CD4-positive, CD25-positive, alpha-beta regulatory T cell (primary cell): ENCODE measurements around the gene ATP8B1. TPM values are rescaled to one million over a fixed set of nuclear protein-coding genes. Genes with fewer than 3 reads are reported as not detected.
A peak's percentile ranks its signal among the peaks of the same experiment; 100 is the strongest.

Source experiments
- ATAC-seq, 2 donors: fragments of 150-1000 bp; cut with Tn5 transposase; one replicate each; pipeline ENCODE4 v1.10.0; 2021; ENCODE audit warnings: low read depth in 2 of 2, moderate number of reproducible peaks in 2 of 2, moderate library complexity in 1 of 2
- DNase-seq, 3 donors: peaks; one replicate each; pipeline versions ENCODE4 v3.0.0 to v3.0.0-alpha.2; 2012 to 2022; ENCODE audit warnings: mixed read lengths in 1 of 3
- H3K27ac ChIP-seq: one replicate; pipeline ENCODE4 v1.7.0; 2013; ENCODE audit warnings: mild to moderate bottlenecking, low read length; ENCODE audit not compliant: insufficient read depth, poor library complexity, severe bottlenecking
- H3K27me3 ChIP-seq: one replicate; pipeline ENCODE4 v1.7.0; 2013; ENCODE audit warnings: low read length; ENCODE audit not compliant: control insufficient read depth, insufficient read depth
- H3K36me3 ChIP-seq: one replicate; pipeline ENCODE4 v1.7.0; 2013; ENCODE audit warnings: mild to moderate bottlenecking, low read length, moderate library complexity; ENCODE audit not compliant: control insufficient read depth, insufficient read depth
- H3K4me1 ChIP-seq: 2 replicates; pipeline ENCODE4 v1.7.0; 2013; ENCODE audit warnings: mild to moderate bottlenecking, low read length; ENCODE audit not compliant: insufficient read depth, control insufficient read depth, poor library complexity, severe bottlenecking
- H3K4me3 ChIP-seq: one replicate; pipeline ENCODE4 v1.7.0; 2013; ENCODE audit warnings: low read depth, mild to moderate bottlenecking, low read length, moderate library complexity
- H3K9me3 ChIP-seq, 2 experiments: 1 replicate in 1 of 2; 2 replicates in 1 of 2; pipeline ENCODE4 v1.7.0; 2013; ENCODE audit warnings: low read length in 2 of 2, mild to moderate bottlenecking in 1 of 2, moderate library complexity in 1 of 2; ENCODE audit not compliant: control insufficient read depth in 2 of 2
- H3K27ac Mint-ChIP-seq, 3 donors: one replicate each; pipeline ENCODE4 v1.8.0; 2020 to 2022; ENCODE audit warnings: mild to moderate bottlenecking in 3 of 3, mixed read lengths in 3 of 3, moderate library complexity in 2 of 3
- H3K27me3 Mint-ChIP-seq: one replicate; pipeline ENCODE4 v1.8.0; 2022; ENCODE audit warnings: mild to moderate bottlenecking, mixed read lengths
- H3K36me3 Mint-ChIP-seq: one replicate; pipeline ENCODE4 v1.8.0; 2020; ENCODE audit warnings: mixed read lengths
- H3K4me1 Mint-ChIP-seq, 4 donors: one replicate each; pipeline ENCODE4 v1.8.0; 2020 to 2022; ENCODE audit warnings: mixed read lengths in 4 of 4, mild to moderate bottlenecking in 1 of 4
- H3K4me3 Mint-ChIP-seq, 4 donors: one replicate each; pipeline ENCODE4 v1.8.0; 2020 to 2022; ENCODE audit warnings: mild to moderate bottlenecking in 4 of 4, mixed read lengths in 4 of 4, moderate library complexity in 3 of 4
- H3K9me3 Mint-ChIP-seq, 7 donors: one replicate each; pipeline ENCODE4 v1.8.0; 2020 to 2022; ENCODE audit warnings: mixed read lengths in 7 of 7, mild to moderate bottlenecking in 3 of 7, moderate library complexity in 2 of 7
- polyA plus RNA-seq, 4 donors: library from polyadenylated mRNA; unstranded; fragments of 300-500 nt; fragmentation: Illumina TruSeq; gene quantifications; one replicate each; pipeline ENCODE4 v1.2.3, GENCODE V29; 2021
- total RNA-seq: library from RNA; stranded (reverse); gene quantifications from one replicate; pipeline ENCODE4 v1.2.3, GENCODE V29; 2022

Gene ATP8B1
- total and polyA plus RNA-seq, 5 donors from 2014 or later: 0.20 TPM; not detected in 4

DNA sequence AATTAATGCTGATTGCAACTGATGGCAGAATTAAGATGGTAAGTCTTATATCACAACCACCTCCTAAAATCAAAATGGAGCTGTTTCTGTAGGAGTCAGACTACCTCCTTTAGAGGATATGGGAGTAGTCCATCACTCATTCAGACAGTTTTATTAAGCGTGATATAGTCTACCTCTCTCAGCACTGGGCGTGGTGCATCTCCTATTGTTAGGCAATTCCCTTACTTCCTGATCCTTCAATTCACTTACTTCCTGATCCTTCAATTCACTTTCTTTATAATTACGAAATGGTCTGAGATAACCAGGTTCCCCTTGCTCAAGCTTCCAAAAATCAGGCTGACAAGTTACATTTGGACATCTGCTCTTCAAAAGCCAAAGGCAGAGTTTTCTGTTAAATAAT is 31.9 kb downstream of the ATP8B1 start:
- DNase-seq: no peak
- no peaks in the 10 kb centered on the region for H3K4me1 ChIP-seq
- Mint-ChIP-seq H3K27me3 (no peaks in the 10 kb centered on the region), H3K4me1 (peaks cover 0 to 6% (median 2%) of the 10 kb centered on the region in 4 donors), H3K9me3 (peaks cover 0 to 2% (median 0%) of the 10 kb centered on the region in 7 donors), H3K27ac (no peak overlapping the region), H3K36me3 (no peaks in the 10 kb centered on the region), H3K4me3 (no peak overlapping the region)
- no peak overlapping the region for H3K4me3 ChIP-seq
- no peaks in the 10 kb centered on the region for H3K36me3 ChIP-seq
- H3K9me3 ChIP-seq: no peaks in the 10 kb centered on the region
- ATAC-seq: no peak
- no peak overlapping the region for H3K27ac ChIP-seq
- H3K27me3 ChIP-seq: no peaks in the 10 kb centered on the region

DNA sequence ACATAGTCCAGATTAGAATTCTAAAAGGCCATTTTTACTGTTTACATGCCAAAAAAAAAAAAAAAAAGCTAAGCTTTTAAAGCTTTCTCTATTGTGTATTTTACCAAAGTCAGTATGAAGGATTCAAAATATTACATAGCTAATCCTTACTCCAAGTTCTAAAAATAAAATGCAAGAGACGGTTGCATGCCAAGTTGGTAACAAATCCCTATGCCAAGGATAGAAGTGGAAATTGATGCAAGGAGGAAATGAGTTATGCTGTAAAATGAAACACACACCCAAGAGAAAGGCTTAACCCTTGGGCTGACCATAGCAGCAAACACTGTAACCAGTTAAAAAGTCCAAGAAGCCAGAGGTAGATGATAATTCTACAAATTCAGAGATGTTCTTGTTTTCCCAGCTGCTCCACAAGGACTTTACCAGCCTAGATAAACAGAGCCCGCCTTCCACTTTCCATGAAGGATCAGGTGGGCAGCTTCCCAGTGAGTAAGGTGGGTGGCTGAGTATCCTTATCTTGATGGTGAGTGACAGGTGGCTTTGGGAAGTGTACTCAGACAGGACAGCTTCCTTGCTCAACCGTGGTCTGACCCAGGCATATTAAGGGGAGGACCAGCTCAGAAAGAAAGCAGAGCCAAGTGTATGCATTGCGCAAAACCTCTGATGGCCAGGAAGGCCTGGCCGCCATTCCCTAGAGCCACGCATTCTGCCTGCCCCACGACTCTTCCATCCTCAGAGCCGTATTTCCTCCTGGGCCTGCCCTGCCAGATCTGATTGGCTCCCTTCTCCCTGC is 34.4 kb downstream of the ATP8B1 start:
- Mint-ChIP-seq H3K27ac (no peak overlapping the region), H3K4me3 (no peak overlapping the region), H3K9me3 (no peaks in the 10 kb centered on the region), H3K27me3 (no peaks in the 10 kb centered on the region), H3K4me1 (no peaks in the 10 kb centered on the region), H3K36me3 (no peaks in the 10 kb centered on the region)
- no peak for DNase-seq
- Histone ChIP-seq H3K4me1 (no peaks in the 10 kb centered on the region), H3K27ac (no peak overlapping the region), H3K36me3 (no peaks in the 10 kb centered on the region), H3K27me3 (no peaks in the 10 kb centered on the region), H3K9me3 (no peaks in the 10 kb centered on the region), H3K4me3 (no peak overlapping the region)
- ATAC-seq: no peak

DNA sequence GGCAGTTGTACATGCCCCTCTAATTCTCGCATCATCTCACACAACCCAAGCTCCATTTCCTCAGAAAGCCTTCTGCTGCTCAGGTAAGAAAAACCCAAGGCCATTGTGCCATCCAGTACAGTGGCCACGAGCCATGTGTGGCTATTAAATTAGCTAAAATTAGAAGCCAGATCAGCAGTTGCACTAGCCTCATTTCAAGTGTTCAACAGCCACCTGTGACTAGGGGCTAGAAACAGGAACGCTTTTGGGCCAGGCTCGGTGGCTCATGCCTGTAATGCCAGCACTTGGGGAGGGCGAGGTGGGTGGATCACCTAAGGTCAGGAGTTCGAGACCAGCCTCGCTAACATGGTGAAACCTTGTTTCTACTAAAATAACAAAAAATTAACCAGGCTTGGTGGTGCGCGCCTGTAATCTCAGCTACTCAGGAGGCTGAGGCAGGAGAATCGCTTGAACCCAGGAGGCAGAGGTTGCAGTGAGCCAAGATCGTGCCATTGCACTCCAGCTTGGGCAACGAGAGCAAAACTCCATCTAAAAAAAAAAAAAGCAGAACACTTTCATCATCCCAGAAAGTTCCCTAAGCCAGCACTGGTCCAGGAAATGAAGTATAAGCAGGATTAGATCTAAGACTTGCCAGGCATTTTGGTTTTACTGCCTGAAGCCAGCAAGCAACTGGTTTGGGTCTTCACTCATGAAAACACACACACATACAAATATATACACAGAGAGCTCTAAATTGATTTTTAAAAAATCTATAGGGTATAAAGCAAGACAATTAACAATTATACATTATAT is 35.7 kb downstream of the ATP8B1 start:
- no peak for DNase-seq
- H3K4me3 Mint-ChIP-seq: no peak overlapping the region
- H3K36me3 Mint-ChIP-seq: no peaks in the 10 kb centered on the region
- H3K36me3 ChIP-seq: no peaks in the 10 kb centered on the region
- ATAC-seq: no peak
- H3K27ac ChIP-seq: no peak overlapping the region
- H3K9me3 Mint-ChIP-seq: peaks cover 0 to 1% (median 0%) of the 10 kb centered on the region in 7 donors
- H3K27me3 ChIP-seq: no peaks in the 10 kb centered on the region
- no peak overlapping the region for H3K4me3 ChIP-seq
- H3K4me1 Mint-ChIP-seq: no peaks in the 10 kb centered on the region
- H3K4me1 ChIP-seq: no peaks in the 10 kb centered on the region
- H3K9me3 ChIP-seq: no peaks in the 10 kb centered on the region
- peak overlapping the region in 1 of 3 donors; percentile 32 for H3K27ac Mint-ChIP-seq
- H3K27me3 Mint-ChIP-seq: no peaks in the 10 kb centered on the region

DNA sequence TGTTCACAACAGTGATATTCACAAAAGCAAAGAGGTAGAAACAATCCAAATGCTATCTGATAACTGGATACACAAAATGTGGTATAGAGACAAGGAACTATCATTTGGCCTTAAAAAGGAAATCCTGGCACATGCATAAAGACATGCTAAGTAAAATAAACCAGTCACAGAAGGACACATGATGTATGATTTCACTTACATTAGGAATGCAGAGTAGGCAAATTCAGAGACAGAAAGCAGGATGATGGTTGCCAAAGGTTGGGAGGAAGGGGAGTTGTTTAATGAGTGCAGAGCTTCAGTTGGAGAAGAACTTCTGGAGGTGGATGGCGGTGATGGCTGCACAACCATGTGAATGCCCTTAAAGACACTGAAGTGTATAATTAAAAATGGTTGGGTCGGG is 38.1 kb downstream of the ATP8B1 start:
- H3K9me3 Mint-ChIP-seq: peaks cover 0 to 1% (median 0%) of the 10 kb centered on the region in 7 donors
- no peaks in the 10 kb centered on the region for H3K36me3 Mint-ChIP-seq
- H3K27ac Mint-ChIP-seq: no peak overlapping the region
- no peak for DNase-seq
- no peaks in the 10 kb centered on the region for H3K27me3 Mint-ChIP-seq
- H3K36me3 ChIP-seq: no peaks in the 10 kb centered on the region
- H3K9me3 ChIP-seq: no peaks in the 10 kb centered on the region
- H3K4me1 Mint-ChIP-seq: no peaks in the 10 kb centered on the region
- ATAC-seq: no peak
- no peak overlapping the region for H3K4me3 ChIP-seq
- no peaks in the 10 kb centered on the region for H3K4me1 ChIP-seq
- no peaks in the 10 kb centered on the region for H3K27me3 ChIP-seq
- H3K27ac ChIP-seq: no peak overlapping the region
- H3K4me3 Mint-ChIP-seq: no peak overlapping the region

DNA sequence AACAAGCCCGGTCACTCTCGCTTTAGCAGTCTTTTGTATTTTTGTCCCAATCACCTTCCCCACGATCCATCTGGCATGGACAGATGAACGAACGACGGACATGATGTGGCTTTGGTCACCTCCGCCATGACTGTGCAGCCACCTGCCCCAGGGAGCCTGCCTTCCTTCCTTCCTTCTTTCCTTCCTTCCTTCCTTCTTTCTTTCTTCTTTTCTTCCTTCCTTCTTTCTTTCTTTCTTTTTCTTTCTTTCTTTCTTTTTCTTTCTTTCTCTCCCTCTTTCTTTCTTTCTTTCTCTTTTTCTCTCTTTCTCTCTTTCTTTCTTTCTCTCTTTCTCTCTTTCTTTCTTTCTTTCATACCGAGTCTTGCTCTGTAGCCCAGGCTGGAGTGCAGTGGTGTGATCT is 39.0 kb downstream of the ATP8B1 start:
- ATAC-seq: no peak
- Mint-ChIP-seq H3K36me3 (no peaks in the 10 kb centered on the region), H3K4me3 (no peak overlapping the region), H3K27me3 (no peaks in the 10 kb centered on the region), H3K9me3 (peaks cover 0 to 1% (median 0%) of the 10 kb centered on the region in 7 donors), H3K27ac (no peak overlapping the region), H3K4me1 (no peaks in the 10 kb centered on the region)
- H3K9me3 ChIP-seq: no peaks in the 10 kb centered on the region
- no peak overlapping the region for H3K4me3 ChIP-seq
- H3K27me3 ChIP-seq: no peaks in the 10 kb centered on the region
- DNase-seq: no peak
- no peaks in the 10 kb centered on the region for H3K36me3 ChIP-seq
- H3K4me1 ChIP-seq: no peaks in the 10 kb centered on the region
- no peak overlapping the region for H3K27ac ChIP-seq

DNA sequence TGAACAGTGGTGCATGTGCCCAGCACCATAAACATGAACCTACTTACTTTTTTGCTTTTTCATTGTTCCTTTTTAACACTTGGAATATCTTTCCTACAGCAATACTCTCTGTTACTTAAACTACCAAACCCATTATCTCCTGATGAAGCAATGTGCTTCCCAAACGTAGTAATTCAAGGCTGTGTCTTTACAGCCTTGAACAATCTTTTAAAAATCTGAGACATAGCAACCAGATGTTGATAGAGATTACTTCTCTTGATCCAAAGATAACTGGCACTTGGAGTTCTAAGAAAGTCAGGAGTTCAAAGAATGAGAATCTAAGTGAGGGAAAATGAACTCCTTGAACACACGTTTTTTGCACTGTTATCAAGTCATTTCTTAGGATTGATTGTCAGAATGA is 40.4 kb downstream of the ATP8B1 start:
- Histone ChIP-seq H3K4me3 (no peak overlapping the region), H3K27me3 (no peaks in the 10 kb centered on the region), H3K9me3 (no peaks in the 10 kb centered on the region), H3K4me1 (no peaks in the 10 kb centered on the region), H3K27ac (no peak overlapping the region), H3K36me3 (no peaks in the 10 kb centered on the region)
- Mint-ChIP-seq H3K9me3 (peaks cover 0 to 1% (median 0%) of the 10 kb centered on the region in 7 donors), H3K4me1 (no peaks in the 10 kb centered on the region), H3K36me3 (no peaks in the 10 kb centered on the region), H3K27me3 (no peaks in the 10 kb centered on the region), H3K27ac (no peak overlapping the region), H3K4me3 (no peak overlapping the region)
- ATAC-seq (no peak), DNase-seq (no peak)

DNA sequence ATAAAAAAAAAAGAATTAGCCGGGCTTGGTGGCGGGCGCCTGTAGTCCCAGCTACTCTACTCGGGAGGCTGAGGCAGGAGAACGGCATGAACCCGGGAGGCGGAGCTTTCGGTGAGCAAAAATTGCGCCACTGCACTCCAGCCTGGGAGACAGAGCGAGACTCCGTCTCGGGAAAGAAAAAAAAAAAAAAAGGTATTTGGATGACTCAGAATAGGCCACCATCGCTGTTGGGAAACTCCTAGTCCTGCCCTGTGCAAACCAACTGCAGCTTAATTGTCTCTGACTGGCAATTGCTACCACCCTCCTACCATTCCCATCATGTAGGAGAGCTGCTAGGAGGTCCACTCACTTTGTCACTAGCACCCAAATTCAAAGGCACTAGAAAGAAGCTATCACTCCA is 43.5 kb downstream of the ATP8B1 start:
- Histone ChIP-seq H3K27me3 (no peaks in the 10 kb centered on the region), H3K4me1 (no peaks in the 10 kb centered on the region), H3K36me3 (no peaks in the 10 kb centered on the region), H3K9me3 (no peaks in the 10 kb centered on the region), H3K27ac (no peak overlapping the region), H3K4me3 (no peak overlapping the region)
- Mint-ChIP-seq H3K9me3 (peaks cover 0 to 1% (median 0%) of the 10 kb centered on the region in 7 donors), H3K4me3 (no peak overlapping the region), H3K36me3 (no peaks in the 10 kb centered on the region), H3K27ac (no peak overlapping the region), H3K27me3 (no peaks in the 10 kb centered on the region), H3K4me1 (no peaks in the 10 kb centered on the region)
- ATAC-seq (no peak), DNase-seq (no peak)
